Fibroblast of skin of abdomen (primary cell): ENCODE data around the gene MAP3K14.

Source experiments
- DNase-seq: peaks from one replicate; pipeline ENCODE4 v3.0.0-alpha.2; 2013

The MAP3K14 gene

GRCh38 chr17:45221081-45222013 is 95.5 kb downstream of the MAP3K14 start, which contains the start of gene FMNL1:
TSS of gene FMNL1 (plus strand) at chr17:45221885. CDS start at chr17:45222125, 240 bp downstream.
- no peak for DNase-seq

DNA sequence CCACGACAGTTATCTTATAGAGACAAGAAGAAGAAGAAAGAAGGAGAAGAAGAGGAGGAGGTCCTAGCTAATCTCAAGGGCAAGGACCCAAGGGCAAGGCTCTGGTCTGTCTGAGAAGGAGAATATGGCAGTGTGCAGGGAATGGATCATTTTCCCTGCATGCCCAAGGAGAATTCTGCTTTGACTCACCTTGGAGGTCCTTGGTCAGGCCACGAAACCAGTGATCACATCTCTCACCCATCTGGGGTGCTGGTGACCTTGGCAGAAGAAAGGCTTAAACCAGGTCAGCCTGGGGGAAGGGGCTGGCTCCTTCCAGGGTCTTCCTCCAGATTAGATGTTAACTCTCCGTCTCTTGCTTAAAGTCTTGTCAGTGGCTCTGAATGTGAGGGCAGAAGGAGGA is 96.7 kb downstream of the MAP3K14 start:
- DNase-seq: no peak

GRCh38 chr17:45218895-45219661 is 97.7 kb downstream of the MAP3K14 start:
- DNase-seq: peak; percentile 86
